Measurements from ENCODE around the gene ZNF521.

ZNF521 gene

DNA sequence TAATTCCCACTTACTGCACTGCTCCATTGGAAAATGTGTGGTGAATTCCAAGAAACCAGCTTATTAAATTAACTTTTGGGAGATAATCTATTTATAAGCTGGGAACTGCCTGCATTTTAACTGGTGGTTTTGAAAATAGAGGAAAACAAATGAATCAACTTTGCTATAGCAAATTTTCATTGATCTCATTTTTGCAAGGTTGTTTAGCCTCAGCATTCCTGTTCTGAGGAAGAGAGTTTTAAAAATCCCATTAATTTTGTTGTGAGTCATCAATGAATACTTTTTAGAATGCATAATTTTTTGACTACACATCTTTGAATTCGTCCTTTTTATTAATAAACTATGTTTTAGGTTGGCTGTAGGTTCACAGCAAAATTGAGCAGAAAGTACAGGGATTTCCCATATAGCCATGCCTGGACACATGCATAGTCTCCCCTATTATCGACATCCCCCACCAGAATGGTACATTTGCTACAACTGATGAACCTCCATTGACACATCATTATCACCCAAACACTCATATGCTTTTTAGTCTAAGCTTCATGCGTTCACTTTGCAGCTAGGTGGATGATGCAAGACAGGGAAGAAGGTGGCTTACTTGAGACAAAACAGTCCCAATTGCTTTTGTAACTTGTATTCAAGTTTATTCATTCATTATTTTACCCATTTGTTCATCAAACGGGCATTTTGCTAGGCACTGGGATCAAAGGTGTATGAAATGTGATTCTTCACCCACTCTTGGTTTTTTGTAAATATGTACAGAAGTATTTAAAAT is 106.9 kb downstream of the ZNF521 start:
- no peak for DNase-seq

- DNase-seq = no peak
Measured at GRCh38 chr18:25244170-25244569, 107.8 kb downstream of the ZNF521 start.

DNA sequence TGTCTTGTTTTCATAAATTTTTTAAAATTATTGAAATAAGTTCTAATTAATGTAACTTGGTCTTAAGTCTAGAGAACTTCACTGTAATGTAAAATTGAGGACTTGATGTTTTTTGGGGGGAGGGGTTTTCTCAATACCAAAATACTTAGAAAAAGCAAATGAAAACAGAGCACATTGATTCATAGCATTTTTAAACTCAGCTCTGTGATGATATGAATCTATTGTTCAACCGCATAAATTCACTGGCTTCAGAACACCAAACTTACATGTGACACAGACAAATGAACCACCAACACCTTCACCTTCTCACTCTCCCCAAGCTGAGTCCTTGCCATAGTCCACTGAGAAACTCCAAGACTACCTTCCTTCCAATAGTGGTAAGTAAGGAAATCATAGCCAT is 108.2 kb downstream of the ZNF521 start:
- DNase-seq = no peak

GRCh38 chr18:25243257-25243656 is 108.7 kb downstream of the ZNF521 start:
- DNase-seq = no peak

DNA sequence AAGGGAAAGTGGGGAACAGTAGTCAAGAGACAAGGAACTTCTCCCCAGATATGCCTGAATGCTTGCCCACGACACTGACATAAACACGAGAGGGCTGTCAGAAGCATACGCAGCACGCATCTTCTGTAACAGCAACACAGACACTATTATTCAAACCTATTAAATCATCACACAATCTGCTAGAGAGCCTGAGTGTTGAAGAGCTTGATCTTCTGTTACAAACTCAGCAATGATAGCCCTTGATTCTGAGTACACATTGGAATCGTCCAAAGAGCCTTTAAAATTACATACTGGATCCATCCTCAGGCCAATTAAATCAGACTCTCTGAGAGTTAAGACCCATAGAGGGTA is 111.6 kb downstream of the ZNF521 start:
- no peak for DNase-seq

- DNase-seq = no peak
Measured at GRCh38 chr18:25239581-25240419, 112.2 kb downstream of the ZNF521 start.

DNA sequence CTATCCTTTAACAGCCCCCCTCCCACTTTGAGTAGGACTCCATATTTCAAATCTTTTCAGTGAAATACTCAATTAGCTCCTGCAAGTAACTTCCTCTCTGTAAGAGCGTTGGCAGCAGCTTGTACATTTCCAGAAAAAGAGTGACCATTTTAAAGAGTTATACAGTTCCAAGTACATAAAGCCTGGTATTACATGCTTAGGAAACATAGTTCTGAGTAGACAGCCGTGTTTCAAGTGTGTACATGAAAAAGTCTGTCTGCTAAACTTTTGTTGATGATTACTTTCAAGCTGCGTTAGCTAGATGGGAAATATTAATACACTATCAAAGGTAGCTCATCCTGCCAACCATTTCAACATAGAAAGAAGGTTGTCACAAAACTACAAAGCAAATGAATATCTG is 112.8 kb downstream of the ZNF521 start:
- DNase-seq = no peak

DNA sequence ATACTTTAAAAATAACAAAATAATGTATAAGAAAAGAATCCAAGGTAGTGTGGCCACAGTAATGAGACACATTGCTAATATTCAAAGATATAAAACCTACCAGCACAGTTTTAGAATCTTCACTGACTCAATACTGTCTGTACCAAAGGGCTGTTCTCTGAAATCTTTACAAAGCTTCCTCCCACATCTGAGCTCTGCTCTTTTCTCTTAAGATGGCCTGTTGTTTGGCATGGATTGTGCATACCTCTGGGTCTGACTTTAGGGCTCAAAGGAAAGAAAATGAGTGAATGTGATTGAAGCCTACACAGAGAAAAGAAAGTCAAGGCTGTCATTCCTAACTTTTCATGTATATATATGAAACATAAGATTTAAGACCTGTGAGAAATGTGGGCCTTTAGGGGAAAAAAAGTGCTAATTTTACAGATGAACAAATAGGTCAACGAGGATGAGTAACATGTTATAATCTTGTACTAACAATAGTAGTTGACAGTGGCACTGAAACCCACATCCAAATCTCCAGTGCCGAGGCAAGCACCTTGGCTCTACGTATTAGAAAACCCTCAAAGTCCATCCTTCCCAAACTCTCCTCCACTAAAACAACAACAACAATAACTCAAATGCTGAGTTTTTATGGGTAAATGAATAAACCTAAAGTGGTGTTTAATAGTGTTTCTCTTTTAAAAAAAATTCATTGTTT is 114.2 kb downstream of the ZNF521 start:
- DNase-seq = no peak

GRCh38 chr18:25236736-25237135 is 115.2 kb downstream of the ZNF521 start:
- no peak for DNase-seq

DNA sequence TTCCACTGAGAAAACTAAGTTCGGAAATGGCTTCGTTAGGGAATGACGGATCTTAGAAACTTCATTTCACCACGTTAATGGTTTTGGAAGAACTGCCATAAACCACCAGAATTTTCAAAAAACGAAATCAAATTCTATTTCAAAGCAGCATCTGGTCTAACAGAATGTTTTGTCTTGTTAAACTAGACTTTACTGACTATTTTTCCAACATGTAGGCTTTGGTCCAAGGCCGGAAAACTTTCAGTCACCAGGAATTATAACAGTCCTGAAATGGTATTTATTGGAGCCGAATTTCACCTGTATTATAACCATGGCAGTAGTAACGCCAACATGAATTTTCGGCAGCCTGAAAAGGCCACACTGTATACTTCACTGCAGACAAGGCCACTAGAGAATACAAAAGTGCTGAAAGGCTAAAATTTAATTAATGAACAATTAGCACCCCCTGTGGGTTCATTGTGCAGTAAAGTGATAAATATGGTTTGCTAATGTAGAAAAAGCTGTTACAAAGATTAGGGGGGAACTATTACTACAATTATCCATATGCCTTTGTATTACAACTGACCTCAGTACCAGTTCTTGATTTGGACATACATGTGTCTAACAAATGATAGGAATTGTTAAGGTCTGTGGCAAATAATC is 116.4 kb downstream of the ZNF521 start:
- DNase-seq = no peak

DNA sequence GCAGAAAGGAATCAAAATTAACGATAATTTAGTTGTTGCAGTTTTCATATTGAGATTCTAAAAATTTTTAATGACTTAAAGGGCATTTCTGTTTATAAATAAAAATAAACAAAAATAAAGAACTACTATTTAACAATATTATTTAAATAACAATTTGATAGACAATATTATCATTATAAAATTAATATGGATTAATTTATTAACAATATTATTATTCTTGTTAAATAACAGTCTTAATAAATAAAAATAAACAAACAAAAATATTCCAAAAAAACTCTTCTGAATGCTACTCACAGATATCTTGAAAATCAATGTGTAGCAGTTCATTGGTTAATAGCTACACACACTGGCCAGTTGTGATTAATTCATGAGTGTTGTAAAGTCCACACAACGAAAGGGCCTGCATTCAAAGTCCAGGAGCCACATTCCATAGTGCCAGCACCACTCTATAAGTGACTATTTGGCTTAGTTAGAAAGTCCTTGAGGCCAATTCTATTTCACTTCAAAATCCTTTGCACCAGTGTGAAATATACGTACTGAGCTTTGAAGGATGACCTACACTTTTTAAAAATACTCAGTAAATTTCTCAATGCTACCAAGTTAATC is 117.1 kb downstream of the ZNF521 start:
- no peak for DNase-seq

DNA sequence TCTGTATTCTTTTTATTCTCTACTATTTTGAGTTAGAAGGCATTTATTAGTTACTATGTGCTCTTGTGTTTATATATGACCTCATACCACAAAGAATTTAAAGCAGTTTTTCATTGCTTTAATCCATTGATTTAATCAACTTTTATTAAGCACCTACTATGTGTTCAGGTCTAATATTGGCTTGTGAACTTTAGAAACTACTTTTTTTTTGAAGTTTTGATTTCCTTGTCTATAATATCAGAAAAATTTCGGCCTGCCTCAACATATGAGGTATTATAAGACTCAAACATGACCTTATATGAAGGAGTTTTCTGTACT is 117.7 kb downstream of the ZNF521 start:
- DNase-seq = no peak

GRCh38 chr18:25233528-25234321 is 118.2 kb downstream of the ZNF521 start:
- DNase-seq = no peak

DNA sequence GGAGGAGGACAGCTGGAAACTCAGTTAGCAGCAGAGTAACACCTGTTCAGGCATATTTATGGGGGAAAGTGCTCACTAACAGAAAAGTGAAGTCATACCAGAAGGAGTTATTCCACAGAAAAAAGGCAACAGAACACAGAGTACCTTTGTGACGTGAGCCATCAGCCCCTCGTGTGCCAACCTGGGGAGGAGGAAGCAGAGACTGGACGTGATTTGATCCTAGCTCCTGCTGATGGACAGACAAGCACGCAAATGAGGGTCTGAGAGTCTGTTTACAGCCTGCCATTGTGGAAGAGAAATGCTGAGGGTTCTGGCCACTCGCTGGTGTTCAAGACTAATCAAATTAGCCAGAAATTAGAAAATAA is 120.7 kb downstream of the ZNF521 start:
- DNase-seq = no peak

DNA sequence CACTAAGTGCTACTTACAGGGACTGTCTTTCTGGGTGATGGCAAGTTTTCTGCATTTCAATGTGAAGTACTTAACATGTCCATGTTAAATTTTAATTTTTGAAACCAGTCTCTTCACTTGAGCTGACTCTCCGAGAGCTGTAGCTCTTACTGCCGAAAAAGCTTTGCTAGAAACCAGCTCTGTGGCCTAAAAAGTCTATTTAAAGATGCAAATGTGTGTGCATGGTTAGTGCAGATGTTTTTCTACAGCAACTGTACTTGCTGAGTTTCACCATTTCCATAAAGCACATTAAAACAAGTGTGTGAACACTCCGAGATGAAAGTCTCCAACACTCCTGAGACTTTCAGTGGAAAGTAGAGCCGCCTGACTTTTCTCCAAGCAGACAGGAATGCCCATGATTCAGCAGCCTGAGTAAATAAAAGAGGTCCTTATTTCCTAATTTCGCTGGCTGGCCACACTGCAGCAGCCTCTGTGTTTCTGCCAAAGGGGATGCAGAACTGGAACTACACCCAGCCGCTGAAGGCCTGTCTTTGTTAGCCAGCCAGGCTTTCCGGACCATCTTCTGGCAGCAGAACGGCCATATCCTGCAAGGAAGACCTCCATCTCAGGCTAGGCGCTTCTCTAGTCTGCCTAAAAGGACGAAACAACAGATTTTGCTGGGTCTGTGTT is 121.2 kb downstream of the ZNF521 start:
- DNase-seq = no peak

GRCh38 chr18:25229920-25230319 is 122.0 kb downstream of the ZNF521 start:
- DNase-seq = no peak

DNA sequence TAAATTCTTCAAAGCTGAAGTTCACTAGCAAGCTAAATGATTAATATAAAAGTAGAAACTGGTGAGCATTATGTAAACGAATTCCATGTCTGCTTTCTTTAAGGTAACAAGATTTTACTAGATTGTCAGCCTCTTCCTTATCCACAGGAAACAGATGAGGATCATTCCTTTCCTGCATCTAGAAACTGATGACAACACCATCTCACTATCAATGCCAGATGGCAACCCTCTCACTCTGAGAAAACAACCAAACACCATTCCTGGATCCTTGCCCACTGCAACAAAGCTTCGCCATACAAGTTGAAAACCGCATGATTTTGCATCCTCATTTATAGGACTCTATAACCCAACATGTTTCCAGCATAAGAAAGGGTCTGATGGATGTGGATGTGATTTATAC is 122.9 kb downstream of the ZNF521 start:
- no peak for DNase-seq

DNA sequence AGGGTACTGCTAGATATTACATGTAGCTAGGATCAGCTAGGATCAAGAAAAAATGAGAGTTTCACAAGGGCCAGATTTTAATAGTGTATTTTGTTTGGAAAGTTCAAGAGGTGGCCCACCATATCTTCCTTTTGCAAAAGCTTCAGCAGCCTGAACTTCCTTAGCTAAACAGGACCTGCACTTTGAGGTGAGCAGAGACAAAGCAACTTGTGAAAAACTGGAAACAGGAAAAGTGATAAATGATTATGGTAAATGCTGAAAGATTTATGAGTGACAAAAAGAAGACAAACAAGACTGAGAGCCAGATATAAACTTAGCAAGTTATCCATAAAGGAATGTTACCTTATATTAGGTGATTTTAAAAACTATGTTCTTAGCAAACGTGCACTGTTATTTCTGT is 123.6 kb downstream of the ZNF521 start:
- no peak for DNase-seq

GRCh38 chr18:25225151-25225550 is 126.8 kb downstream of the ZNF521 start:
- no peak for DNase-seq

- DNase-seq = no peak
Measured at GRCh38 chr18:25223899-25224886, 127.8 kb downstream of the ZNF521 start.
